Large intestine (tissue), 3 donors: ENCODE data around the gene ST3GAL5. TPM values are rescaled to one million over a fixed set of nuclear protein-coding genes. Genes with fewer than 3 reads are reported as not detected.

ENCODE experiments used
- DNase-seq, 2 donors: peaks; one replicate each; pipeline versions ENCODE4 v3.0.0 to v3.0.0-alpha.2; 2013
- H3K27ac ChIP-seq: one replicate; pipeline ENCODE4 v1.5.1; 2013; ENCODE audit warnings: low read length
- H3K27me3 ChIP-seq: 2 replicates; pipeline ENCODE4 v1.6.1; 2013; ENCODE audit warnings: low read length; ENCODE audit not compliant: control insufficient read depth, insufficient read depth
- H3K36me3 ChIP-seq: 2 replicates; pipeline ENCODE4 v1.6.1; 2013; ENCODE audit warnings: low read length; ENCODE audit not compliant: control insufficient read depth, insufficient read depth
- H3K4me1 ChIP-seq: one replicate; pipeline ENCODE4 v1.6.1; 2013; ENCODE audit warnings: low read length; ENCODE audit not compliant: control insufficient read depth, insufficient read depth
- H3K4me3 ChIP-seq: one replicate; pipeline ENCODE4 v1.5.1; 2013; ENCODE audit warnings: low read length
- H3K9me3 ChIP-seq: one replicate; pipeline ENCODE4 v1.6.1; 2013; ENCODE audit warnings: mild to moderate bottlenecking, low read depth, low read length, moderate library complexity; ENCODE audit not compliant: control insufficient read depth
- WGBS: methylation state at CpG from one replicate; pipeline ENCODE4 v1.1.5; 2013; ENCODE audit warnings: low lambda C conversion rate; ENCODE audit not compliant: insufficient coverage; 5-methylcytosine and 5-hydroxymethylcytosine counted together
- polyA plus RNA-seq: library from polyadenylated mRNA; unstranded; fragments of 120-200 nt; gene quantifications from one replicate; pipeline ENCODE4 v1.2.1, GENCODE V29; 2013

ST3GAL5 gene
- polyA plus RNA-seq, 1 donor = 10.0 TPM

- 57% methylated on average over 2 of the region's 4 CpGs for WGBS
- Histone ChIP-seq H3K9me3 (no peaks in the 10 kb centered on the region), H3K27ac (no peak overlapping the region), H3K4me3 (no peak overlapping the region), H3K4me1 (no peaks in the 10 kb centered on the region), H3K36me3 (no peaks in the 10 kb centered on the region), H3K27me3 (no peaks in the 10 kb centered on the region)
- no peak for DNase-seq
Measured at GRCh38 chr2:85930129-85931124, 41.6 kb upstream of the ST3GAL5 start.

DNA sequence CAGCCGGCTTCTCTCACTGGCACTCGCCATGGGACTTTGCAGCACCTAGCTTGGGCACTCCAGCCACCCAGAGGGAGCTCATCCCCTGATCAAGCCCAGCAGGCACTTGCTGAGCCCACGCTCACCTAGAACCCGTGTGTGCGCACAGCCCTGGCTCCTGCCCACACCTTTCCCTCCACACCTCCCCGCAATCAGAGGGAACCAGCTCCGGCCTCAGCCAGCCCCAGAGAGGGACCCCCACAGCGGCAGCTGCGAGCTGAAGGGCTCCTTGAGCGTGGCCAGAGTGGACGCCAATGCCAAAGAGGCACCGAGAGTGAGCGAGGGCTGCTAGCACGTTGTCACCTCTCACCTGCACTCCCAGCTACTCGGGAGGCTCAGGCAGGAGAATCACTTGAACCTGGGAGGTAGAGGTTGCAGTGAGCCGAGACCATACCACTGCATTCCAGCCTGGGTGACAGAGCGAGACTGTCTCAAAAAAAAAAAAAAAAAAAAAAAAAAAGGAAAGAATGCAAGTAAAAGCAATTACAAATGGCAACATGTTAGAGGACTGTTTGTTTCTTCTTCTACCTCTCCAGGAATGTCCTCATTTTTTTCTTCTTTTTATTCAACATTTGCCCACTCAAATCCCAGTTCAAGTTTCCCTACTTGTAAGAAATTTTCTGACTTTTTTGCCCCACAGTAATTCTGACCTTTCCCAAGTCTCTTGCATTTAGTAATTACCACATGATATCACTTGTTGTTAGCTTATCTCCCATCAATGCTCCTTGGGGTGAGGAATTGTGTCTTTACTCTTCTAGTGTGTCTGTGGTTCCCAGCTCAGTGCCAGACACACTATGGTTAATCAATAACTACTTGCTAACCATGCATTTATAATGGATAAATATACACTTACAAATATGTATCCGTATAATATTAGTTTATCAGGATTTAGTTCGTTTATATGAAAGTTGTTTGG, 40.6 kb upstream of the ST3GAL5 start:
- no peak for DNase-seq
- H3K4me3 ChIP-seq = no peak overlapping the region
- H3K36me3 ChIP-seq = no peaks in the 10 kb centered on the region
- WGBS = 49% methylated on average over 2 of the region's 19 CpGs
- H3K9me3 ChIP-seq = no peaks in the 10 kb centered on the region
- H3K27ac ChIP-seq = no peak overlapping the region
- H3K27me3 ChIP-seq = peaks cover 2% of the 10 kb centered on the region
- H3K4me1 ChIP-seq = no peaks in the 10 kb centered on the region

GRCh38 chr2:85926931-85927661, 38.3 kb upstream of the ST3GAL5 start:
- no CpG with 5 or more reads among the region's 9 CpGs for WGBS
- Histone ChIP-seq H3K27me3 (peaks cover 2% of the 10 kb centered on the region), H3K9me3 (no peaks in the 10 kb centered on the region), H3K36me3 (no peaks in the 10 kb centered on the region), H3K4me3 (no peak overlapping the region), H3K27ac (no peak overlapping the region), H3K4me1 (no peaks in the 10 kb centered on the region)
- DNase-seq = no peak

- no peaks in the 10 kb centered on the region for H3K9me3 ChIP-seq
- no peak overlapping the region for H3K4me3 ChIP-seq
- DNase-seq = no peak
- H3K36me3 ChIP-seq = no peaks in the 10 kb centered on the region
- peaks cover 2% of the 10 kb centered on the region for H3K27me3 ChIP-seq
- no peaks in the 10 kb centered on the region for H3K4me1 ChIP-seq
- 100% methylated on average over 1 of the region's 5 CpGs for WGBS
- H3K27ac ChIP-seq = no peak overlapping the region
Measured at GRCh38 chr2:85926526-85926925, 37.7 kb upstream of the ST3GAL5 start.

DNA sequence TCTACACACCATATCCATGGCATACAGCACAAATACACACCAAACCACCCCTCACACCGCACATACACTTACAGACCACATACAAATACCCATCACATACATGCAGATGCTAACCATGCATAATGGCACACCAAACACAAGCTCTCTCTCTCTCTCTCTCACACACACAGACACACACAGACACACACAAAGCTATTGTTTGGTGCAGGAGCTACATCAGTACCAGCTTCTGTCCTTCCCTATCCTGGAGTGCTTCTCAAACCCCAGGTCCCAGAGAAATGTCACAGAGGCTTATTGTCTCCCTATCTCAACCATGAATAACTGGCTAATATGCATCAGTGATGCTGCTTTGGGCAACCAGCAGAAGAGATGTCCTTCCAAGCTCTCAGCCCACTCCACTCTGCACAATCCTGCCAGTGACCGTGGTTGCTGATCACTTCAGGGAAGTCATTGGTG, 36.5 kb upstream of the ST3GAL5 start:
- H3K36me3 ChIP-seq = no peaks in the 10 kb centered on the region
- DNase-seq = no peak
- H3K4me1 ChIP-seq = no peaks in the 10 kb centered on the region
- no peak overlapping the region for H3K27ac ChIP-seq
- no peak overlapping the region for H3K4me3 ChIP-seq
- no CpG with 5 or more reads among the region's 2 CpGs for WGBS
- peaks cover 5% of the 10 kb centered on the region for H3K27me3 ChIP-seq
- H3K9me3 ChIP-seq = no peaks in the 10 kb centered on the region

DNA sequence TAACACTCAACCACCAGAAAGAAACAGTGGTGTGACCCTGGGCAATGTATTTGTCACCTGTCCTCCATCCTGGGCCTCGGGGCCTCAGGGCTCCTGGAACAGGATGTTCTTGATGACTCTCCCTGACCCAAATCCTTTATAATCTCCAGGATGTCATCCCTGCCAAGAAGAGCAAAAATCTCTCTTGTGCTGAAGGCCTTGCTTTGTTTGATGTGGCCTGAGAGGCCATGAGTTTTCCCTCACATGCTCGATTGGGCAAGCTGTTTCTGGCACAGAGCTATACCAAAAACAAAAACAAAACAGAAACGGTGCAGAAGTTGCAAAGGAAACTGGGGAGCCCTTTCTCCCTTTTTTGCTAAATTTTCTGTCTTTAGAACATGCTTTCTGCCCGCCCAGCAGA, 35.7 kb upstream of the ST3GAL5 start:
- Histone ChIP-seq H3K36me3 (no peaks in the 10 kb centered on the region), H3K4me1 (no peaks in the 10 kb centered on the region), H3K27ac (no peak overlapping the region), H3K27me3 (peaks cover 5% of the 10 kb centered on the region), H3K9me3 (no peaks in the 10 kb centered on the region), H3K4me3 (no peak overlapping the region)
- WGBS = no CpG with 5 or more reads among the region's 4 CpGs
- no peak for DNase-seq

GRCh38 chr2:85922199-85922598, 33.4 kb upstream of the ST3GAL5 start:
- no peaks in the 10 kb centered on the region for H3K4me1 ChIP-seq
- no peaks in the 10 kb centered on the region for H3K36me3 ChIP-seq
- 42% methylated on average over 2 of the region's 3 CpGs for WGBS
- DNase-seq = no peak
- no peak overlapping the region for H3K27ac ChIP-seq
- no peak overlapping the region for H3K4me3 ChIP-seq
- H3K27me3 ChIP-seq = peaks cover 5% of the 10 kb centered on the region
- no peaks in the 10 kb centered on the region for H3K9me3 ChIP-seq

DNA sequence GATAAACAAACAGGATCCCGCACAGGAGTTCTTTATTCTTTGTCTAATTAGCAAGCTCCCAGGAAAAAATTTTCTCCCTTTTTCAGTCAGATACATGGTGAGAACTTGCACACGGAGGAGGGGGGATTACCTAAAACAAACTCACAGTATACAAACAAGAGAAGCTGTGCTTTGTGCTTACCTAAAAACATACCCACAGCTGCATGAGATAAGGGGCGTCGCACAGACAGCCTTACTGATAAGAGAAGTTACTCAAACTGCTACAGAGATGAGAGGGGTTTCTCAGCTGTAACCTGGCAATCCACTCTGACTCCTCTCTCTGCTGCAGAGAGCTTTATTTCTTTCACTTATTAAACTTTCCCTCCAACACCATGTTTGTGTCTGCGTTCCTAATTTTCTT, 32.9 kb upstream of the ST3GAL5 start:
- no peak overlapping the region for H3K4me3 ChIP-seq
- no peak overlapping the region for H3K27ac ChIP-seq
- 29% methylated on average over 1 of the region's 5 CpGs for WGBS
- no peak for DNase-seq
- no peaks in the 10 kb centered on the region for H3K36me3 ChIP-seq
- no peaks in the 10 kb centered on the region for H3K4me1 ChIP-seq
- H3K27me3 ChIP-seq = peaks cover 5% of the 10 kb centered on the region
- H3K9me3 ChIP-seq = no peaks in the 10 kb centered on the region

GRCh38 chr2:85920810-85921545, 32.2 kb upstream of the ST3GAL5 start:
- whole genome bisulfite sequencing = no CpG with 5 or more reads among the region's 5 CpGs
- H3K36me3 ChIP-seq = no peaks in the 10 kb centered on the region
- peaks cover 5% of the 10 kb centered on the region for H3K27me3 ChIP-seq
- H3K4me1 ChIP-seq = no peaks in the 10 kb centered on the region
- no peak for DNase-seq
- H3K4me3 ChIP-seq = no peak overlapping the region
- H3K9me3 ChIP-seq = no peaks in the 10 kb centered on the region
- H3K27ac ChIP-seq = no peak overlapping the region
